Endothelial cell of umbilical vein (primary cell): ENCODE measurements around the gene AMN. TPM values are rescaled to one million over a fixed set of nuclear protein-coding genes. Genes with fewer than 3 reads are reported as not detected.

Experiments used
- BruUV-seq: library from RNA; stranded (reverse); fragments of 400-500 nt; replicated peaks from 2 replicates; lab custom pipeline; 2021; lab: Mats Ljungman, UMichigan
- CTCF ChIA-PET: fragments of 300-600, 350-600 bp; sonication (Branson Sonifier 250); formaldehyde crosslinking; loops from one replicate; lab custom pipeline; 2021; ENCODE audit warnings: antibody characterized with exemption, inconsistent platforms; lab: Charles Lee
- POLR2A ChIA-PET: fragments of 300-600, 350-600 bp; sonication (Branson Sonifier 250); formaldehyde crosslinking; loops from one replicate; lab custom pipeline; 2021; ENCODE audit warnings: antibody characterized with exemption, inconsistent platforms; lab: Charles Lee
- DNase-seq: peaks from one replicate; pipeline ENCODE4 v3.0.0-alpha.2; 2011; ENCODE audit warnings: low read depth, low spot score
- FAIRE-seq: peaks from 2 replicates; lab custom pipeline; 2011; peaks lifted over from hg19 to GRCh38; lab: Jason Lieb, UNC
- H2AFZ ChIP-seq: 2 replicates; pipeline ENCODE4 v1.6.0; 2012; ENCODE audit warnings: low read depth, low read length, control low read depth, inconsistent platforms
- H3K27ac ChIP-seq: 2 replicates; pipeline ENCODE4 v1.5.1; 2011; ENCODE audit warnings: low read depth, mild to moderate bottlenecking, control low read depth, low read length, moderate library complexity; ENCODE audit not compliant: insufficient read depth
- H3K27me3 ChIP-seq, 2 experiments: 2 replicates each; pipeline versions ENCODE4 v1.6.0 to v1.6.1; 2011; ENCODE audit warnings: low read length in 2 of 2, mixed read lengths in 1 of 2; ENCODE audit not compliant: control insufficient read depth in 2 of 2, insufficient read depth in 2 of 2
- H3K36me3 ChIP-seq, 2 experiments: 2 replicates in 1 of 2; 3 replicates in 1 of 2; pipeline ENCODE4 v1.5.1; 2011; ENCODE audit warnings: low read length in 2 of 2, mild to moderate bottlenecking in 1 of 2, moderate library complexity in 1 of 2; ENCODE audit not compliant: control insufficient read depth in 2 of 2, insufficient read depth in 2 of 2; ENCODE audit errors: extremely low read depth in 1 of 2
- H3K4me1 ChIP-seq: 3 replicates; pipeline ENCODE4 v1.5.1; 2011; ENCODE audit warnings: mild to moderate bottlenecking, low read length; ENCODE audit not compliant: control insufficient read depth, insufficient read depth; ENCODE audit errors: extremely low read depth
- H3K4me2 ChIP-seq: 2 replicates; pipeline ENCODE4 v1.6.1; 2011; ENCODE audit warnings: low read length, control low read depth, mixed read lengths; ENCODE audit not compliant: insufficient read depth
- H3K4me3 ChIP-seq, 3 experiments: fragments of 200-600 bp in 1 of 3; sonication (generic), shearing (Covaris generic) in 1 of 3; replicated peaks in 1 of 3; 2 replicates each; pipeline ENCODE4 v1.5.1; 2011 to 2016; ENCODE audit warnings: control low read depth in 3 of 3, low read length in 3 of 3, mild to moderate bottlenecking in 2 of 3, inconsistent platforms in 1 of 3, low read depth in 1 of 3, moderate library complexity in 1 of 3; ENCODE audit not compliant: insufficient read depth in 1 of 3
- H3K79me2 ChIP-seq: 2 replicates; pipeline ENCODE4 v1.6.0; 2012; ENCODE audit warnings: low read length, inconsistent platforms; ENCODE audit not compliant: control insufficient read depth, insufficient read depth
- H3K9ac ChIP-seq: replicated peaks from 2 replicates; pipeline ENCODE3; 2011; ENCODE audit warnings: low read length, control low read depth; ENCODE audit not compliant: insufficient read depth; ENCODE audit errors: extremely low read depth
- H3K9me1 ChIP-seq: replicated peaks from 3 replicates; pipeline ENCODE4 v1.6.0; 2011; ENCODE audit warnings: mild to moderate bottlenecking, low read length; ENCODE audit not compliant: control insufficient read depth, insufficient read depth; ENCODE audit errors: extremely low read depth
- H3K9me3 ChIP-seq: replicated peaks from 2 replicates; pipeline ENCODE4 v1.5.1; 2012; ENCODE audit warnings: low read length, inconsistent platforms; ENCODE audit not compliant: control insufficient read depth, insufficient read depth
- H4K20me1 ChIP-seq: replicated peaks from 2 replicates; pipeline ENCODE3; 2011; ENCODE audit warnings: mild to moderate bottlenecking, low read length; ENCODE audit not compliant: control insufficient read depth, insufficient read depth; ENCODE audit errors: extremely low read depth
- GATA2 ChIP-seq: IDR thresholded peaks from 2 replicates; pipeline ENCODE4 v1.7.0; 2011; ENCODE audit warnings: low read depth, mild to moderate bottlenecking, moderate library complexity, mixed read lengths, low read length; ENCODE audit not compliant: insufficient read length, insufficient read depth
- MYC ChIP-seq: IDR thresholded peaks from one replicate; pipeline ENCODE4 v1.6.1; 2011; ENCODE audit warnings: mild to moderate bottlenecking, low read depth, low read length
- dilution Hi-C: fragments of 300-500 bp; cut with MboI; formaldehyde crosslinking; loops from one replicate; pipeline ENCODE4 v1.15.0; 2019; ENCODE audit warnings: low sequenced_read_pairs; ENCODE audit not compliant: extremely low pct_ligation_motif_present
- intact Hi-C: fragments of 100-400 bp; cut with micrococcal nuclease; formaldehyde crosslinking; loops from one replicate; pipeline ENCODE4 v1.10.0; 2022
- polyA plus RNA-seq, 4 experiments: library from polyadenylated mRNA; depleted of rRNA in 3 of 4; stranded (reverse) in 3 of 4; unstranded in 1 of 4; fragments of >200 nt; gene quantifications; 2 replicates each; pipeline versions ENCODE4 v1.2.1 to v1.2.3, GENCODE V29; 2011 to 2012; ENCODE audit warnings: missing spikeins in 1 of 4
- total RNA-seq: library from RNA; stranded (reverse); gene quantifications from 2 replicates; pipeline ENCODE4 v1.2.3, GENCODE V29; 2021
- TF ChIP-seq, protein P1 (sequence below), 2 donors: IDR thresholded peaks; 1 replicate in 1 of 2; 2 replicates in 1 of 2; pipeline ENCODE4 v1.5.1; 2011; ENCODE audit warnings: low read length in 2 of 2, mild to moderate bottlenecking in 2 of 2, moderate library complexity in 2 of 2, control low read depth in 1 of 2, inconsistent platforms in 1 of 2, low read depth in 1 of 2; ENCODE audit not compliant: insufficient read depth in 1 of 2; ENCODE audit errors: extremely low read depth in 1 of 2

Gene AMN
- total and polyA plus RNA-seq, 2 donors (not counting 3 experiments of a cell fraction or from before 2014, with no cell fraction given) = 0.03 TPM; not detected in 1

DNA sequence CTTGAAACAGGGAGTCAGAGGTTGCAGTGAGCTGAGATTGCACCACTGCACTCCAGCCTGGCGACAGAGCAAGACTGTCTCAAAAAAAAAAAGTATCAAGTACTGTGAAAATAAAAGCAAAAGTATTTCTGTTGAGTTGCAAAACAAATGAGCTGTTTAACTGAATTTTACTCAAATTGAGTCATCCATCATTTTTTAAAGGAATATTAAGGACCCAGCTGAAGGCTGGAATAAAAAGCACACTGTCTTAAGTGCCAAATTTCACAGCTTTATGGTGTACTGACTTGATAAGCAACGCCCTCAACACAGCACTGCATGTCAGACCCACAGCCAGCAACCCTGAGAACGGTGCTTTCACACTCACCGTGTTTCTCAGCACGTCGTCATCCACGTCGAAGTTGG, 57.9 kb downstream of the AMN start:
- Histone ChIP-seq H3K27ac (no peak overlapping the region), H4K20me1 (no peaks in the 10 kb centered on the region), H3K27me3 (no peaks in the 10 kb centered on the region), H3K36me3 (peaks cover 14 to 50% of the 10 kb centered on the region in 2 experiments), H2AFZ (no peak overlapping the region), H3K9me1 (no peaks in the 10 kb centered on the region), H3K9ac (no peak overlapping the region), H3K9me3 (no peaks in the 10 kb centered on the region), H3K4me2 (no peak overlapping the region), H3K79me2 (no peaks in the 10 kb centered on the region), H3K4me1 (no peaks in the 10 kb centered on the region), H3K4me3 (no peak overlapping the region)
- intact Hi-C loops (no loop called here), dilution Hi-C loops (no loop called here)
- no TSS peak for BruUV-seq
- CTCF ChIA-PET = interaction anchor here (1.4 kb wide), 1 partner anchor 18 kb away, joined by 4 read pairs; no protein-coding TSS in a partner anchor
- FAIRE-seq (no peak), DNase-seq (no peak)
- POLR2A ChIA-PET = interaction anchor here (0.5 to 0.6 kb wide), 2 partner anchors 34 to 76 kb away, joined by 3 to 4 read pairs; no protein-coding TSS in a partner anchor
- TF ChIP-seq GATA2 (no peak), MYC (no peak)
- TF ChIP-seq, protein P1, sequence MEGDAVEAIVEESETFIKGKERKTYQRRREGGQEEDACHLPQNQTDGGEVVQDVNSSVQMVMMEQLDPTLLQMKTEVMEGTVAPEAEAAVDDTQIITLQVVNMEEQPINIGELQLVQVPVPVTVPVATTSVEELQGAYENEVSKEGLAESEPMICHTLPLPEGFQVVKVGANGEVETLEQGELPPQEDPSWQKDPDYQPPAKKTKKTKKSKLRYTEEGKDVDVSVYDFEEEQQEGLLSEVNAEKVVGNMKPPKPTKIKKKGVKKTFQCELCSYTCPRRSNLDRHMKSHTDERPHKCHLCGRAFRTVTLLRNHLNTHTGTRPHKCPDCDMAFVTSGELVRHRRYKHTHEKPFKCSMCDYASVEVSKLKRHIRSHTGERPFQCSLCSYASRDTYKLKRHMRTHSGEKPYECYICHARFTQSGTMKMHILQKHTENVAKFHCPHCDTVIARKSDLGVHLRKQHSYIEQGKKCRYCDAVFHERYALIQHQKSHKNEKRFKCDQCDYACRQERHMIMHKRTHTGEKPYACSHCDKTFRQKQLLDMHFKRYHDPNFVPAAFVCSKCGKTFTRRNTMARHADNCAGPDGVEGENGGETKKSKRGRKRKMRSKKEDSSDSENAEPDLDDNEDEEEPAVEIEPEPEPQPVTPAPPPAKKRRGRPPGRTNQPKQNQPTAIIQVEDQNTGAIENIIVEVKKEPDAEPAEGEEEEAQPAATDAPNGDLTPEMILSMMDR (IDR thresholded peaks at IDR 0.05; ENCODE audit: extremely low read depth in 1 of 2, insufficient read depth in 1 of 2, low read depth in 1 of 2, low read length in 2 of 2) = no peak

Other genes with a start within 250 kb of the AMN start
- 25.6 and 27.6 TPM in 2 replicates for gene TRAF3, start 145.2 kb upstream of the AMN start, total RNA-seq
- gene TRAF3, start 145.2 kb upstream of the AMN start, polyA plus RNA-seq = 12.7 and 14.4 TPM in 2 replicates
- gene CDC42BPB, start 134.9 kb downstream of the AMN start, total RNA-seq = 131 and 136 TPM in 2 replicates
- gene CDC42BPB, start 134.9 kb downstream of the AMN start, polyA plus RNA-seq = 82.6 and 93.7 TPM in 2 replicates
- gene LBHD2, start 161.5 kb downstream of the AMN start, total RNA-seq = not detected in 2 replicates
- not detected in 2 replicates for gene LBHD2, start 161.5 kb downstream of the AMN start, polyA plus RNA-seq
- not detected in 2 replicates for gene EXOC3L4, start 172.1 kb downstream of the AMN start, total RNA-seq
- gene EXOC3L4, start 172.1 kb downstream of the AMN start, polyA plus RNA-seq = not detected in 2 replicates
- gene TNFAIP2, start 200.8 kb downstream of the AMN start, total RNA-seq = 31.6 and 37.5 TPM in 2 replicates
- gene TNFAIP2, start 200.8 kb downstream of the AMN start, polyA plus RNA-seq = 42.7 and 48.5 TPM in 2 replicates